GM20000 (cell line): Measurements from ENCODE around the gene MAP3K7.

Experiments used
- DNase-seq: peaks from one replicate; pipeline ENCODE4 v3.0.0; 2012; ENCODE audit warnings: low spot score
- CTCF ChIP-seq: IDR thresholded peaks from 2 replicates; pipeline ENCODE4 v1.5.1; 2012; ENCODE audit warnings: mild to moderate bottlenecking, control low read depth; ENCODE audit errors: extremely low read depth, missing control alignments

MAP3K7 gene

GRCh38 chr6:90490030-90490716, 96.7 kb downstream of the MAP3K7 start:
- no peak for TF ChIP-seq CTCF
- no peak for DNase-seq

GRCh38 chr6:90488816-90489215, 98.1 kb downstream of the MAP3K7 start:
- TF ChIP-seq CTCF, result no peak
- no peak for DNase-seq

GRCh38 chr6:90485635-90486277, 101.1 kb downstream of the MAP3K7 start:
- DNase-seq, result no peak
- no peak for TF ChIP-seq CTCF

GRCh38 chr6:90484903-90485302, 102.0 kb downstream of the MAP3K7 start:
- DNase-seq, result no peak
- TF ChIP-seq CTCF, result no peak

- TF ChIP-seq CTCF, result no peak
- no peak for DNase-seq
These were observed 102.5 kb downstream of the MAP3K7 start for GRCh38 chr6:90484385-90484784.

GRCh38 chr6:90483956-90484355, 102.9 kb downstream of the MAP3K7 start:
- TF ChIP-seq CTCF, result no peak
- no peak for DNase-seq

GRCh38 chr6:90483116-90483839, 103.6 kb downstream of the MAP3K7 start:
- no peak for TF ChIP-seq CTCF
- DNase-seq, result no peak
